GM23338 (cell line): ENCODE results near the gene ATF2. TPM values are rescaled to one million over a fixed set of nuclear protein-coding genes. Genes with fewer than 3 reads are reported as not detected.

ENCODE experiments used
- ATAC-seq: fragments of 200-7000 bp; cut with Tn5 transposase; 3 replicates; pipeline ENCODE4 v1.9.1; 2020
- DNase-seq: peaks from one replicate; pipeline ENCODE4 v3.0.0-alpha.2; 2015; ENCODE audit warnings: low spot score
- H2AFZ ChIP-seq: fragments of 200-600 bp; sonication (generic); 2 replicates; pipeline ENCODE4 v1.8.0; 2016; ENCODE audit warnings: antibody characterized with exemption, mild to moderate bottlenecking, moderate library complexity
- H3F3A ChIP-seq: fragments of 200-600 bp; sonication (generic); replicated peaks from 2 replicates; pipeline ENCODE4 v1.8.0; 2017; ENCODE audit warnings: antibody characterized with exemption, mixed run types, low read depth
- H3K27ac ChIP-seq: fragments of 200-600 bp; sonication (generic); 2 replicates; pipeline ENCODE4 v1.6.1; 2016; ENCODE audit warnings: low read depth
- H3K27me3 ChIP-seq: fragments of 200-600 bp; sonication (generic); 2 replicates; pipeline ENCODE4 v1.8.0; 2016; ENCODE audit warnings: mild to moderate bottlenecking, mixed run types, moderate library complexity; ENCODE audit not compliant: insufficient read depth
- H3K36me3 ChIP-seq: fragments of 200-600 bp; sonication (generic); 2 replicates; pipeline ENCODE4 v1.8.0; 2016; ENCODE audit warnings: mild to moderate bottlenecking; ENCODE audit not compliant: insufficient read depth
- H3K4me1 ChIP-seq: fragments of 200-600 bp; sonication (generic); 2 replicates; pipeline ENCODE4 v1.8.0; 2016; ENCODE audit warnings: mild to moderate bottlenecking, moderate library complexity; ENCODE audit not compliant: insufficient read depth
- H3K4me2 ChIP-seq: fragments of 200-600 bp; sonication (generic); 2 replicates; pipeline ENCODE4 v1.7.1; 2017; ENCODE audit warnings: mixed run types
- H3K4me3 ChIP-seq: fragments of 200-600 bp; sonication (generic); 2 replicates; pipeline ENCODE4 v1.6.1; 2016; ENCODE audit warnings: mixed run types
- H3K79me2 ChIP-seq: fragments of 200-600 bp; sonication (generic); replicated peaks from 2 replicates; pipeline ENCODE4 v1.8.0; 2017; ENCODE audit warnings: mild to moderate bottlenecking; ENCODE audit not compliant: insufficient read depth
- H3K9me2 ChIP-seq: fragments of 200-600 bp; sonication (generic); 2 replicates; pipeline ENCODE4 v1.8.0; 2017; ENCODE audit not compliant: insufficient read depth
- H4K20me1 ChIP-seq: fragments of 200-600 bp; sonication (generic); replicated peaks from 2 replicates; pipeline ENCODE4 v1.8.0; 2017; ENCODE audit warnings: mild to moderate bottlenecking; ENCODE audit not compliant: insufficient read depth
- H3K27ac Mint-ChIP-seq: 2 replicates; pipeline ENCODE4 v1.8.0; 2020; ENCODE audit warnings: inconsistent platforms, mild to moderate bottlenecking, moderate library complexity, mixed read lengths
- H3K27me3 Mint-ChIP-seq: 3 replicates; pipeline ENCODE4 v1.8.0; 2022; ENCODE audit warnings: low read depth, mild to moderate bottlenecking, moderate library complexity, mixed read lengths, inconsistent platforms; ENCODE audit not compliant: insufficient read depth, poor library complexity
- H3K36me3 Mint-ChIP-seq: 3 replicates; pipeline ENCODE4 v1.8.0; 2021; ENCODE audit warnings: low read depth, mild to moderate bottlenecking, inconsistent platforms, moderate library complexity, mixed read lengths
- H3K4me1 Mint-ChIP-seq: 3 replicates; pipeline ENCODE4 v1.8.0; 2020; ENCODE audit warnings: mild to moderate bottlenecking, inconsistent platforms, mixed read lengths
- H3K4me3 Mint-ChIP-seq: 3 replicates; pipeline ENCODE4 v1.8.0; 2021; ENCODE audit warnings: moderate library complexity, mild to moderate bottlenecking, inconsistent platforms, mixed read lengths
- H3K9me3 Mint-ChIP-seq: 3 replicates; pipeline ENCODE4 v1.8.0; 2020; ENCODE audit warnings: moderate library complexity, mild to moderate bottlenecking, inconsistent platforms, mixed read lengths
- ETS1 ChIP-seq: IDR thresholded peaks from 2 replicates; pipeline ENCODE4 v1.6.1; 2016; ENCODE audit warnings: antibody characterized with exemption
- EZH2phosphoT487 ChIP-seq: fragments of 200-600 bp; sonication (generic); IDR thresholded peaks from one replicate; pipeline ENCODE4 v1.8.1; 2018; ENCODE audit warnings: antibody characterized with exemption; ENCODE audit not compliant: unreplicated experiment
- REST ChIP-seq: IDR thresholded peaks from one replicate; pipeline ENCODE4 v1.6.1; 2018; ENCODE audit warnings: antibody characterized with exemption; ENCODE audit not compliant: unreplicated experiment
- ZNF462 ChIP-seq: fragments of 250-450 bp; sonication (Bioruptor Pico); IDR thresholded peaks from 2 replicates; pipeline ENCODE4 v1.5.0; 2020; ENCODE audit warnings: mild to moderate bottlenecking, moderate library complexity
- polyA plus RNA-seq: library from polyadenylated mRNA; unstranded; fragments of >200 nt; fragmentation: Nextera tagmentation; extraction: Ambion mirVana; gene quantifications from 2 replicates; pipeline ENCODE4 v1.2.1, GENCODE V29; 2016
- total RNA-seq: library from RNA; depleted of rRNA; stranded (reverse); fragments of >200 nt; shearing (Covaris generic); gene quantifications from 2 replicates; pipeline ENCODE4 v1.2.3, GENCODE V29; 2014
- TF ChIP-seq, protein P1 (sequence below), 2 experiments: fragments of 200-600 bp in 1 of 2; sonication (generic) in 1 of 2; conservative IDR thresholded peaks; 2 replicates each; pipeline versions ENCODE4 v1.5.1 to v1.6.1; 2016 to 2017; ENCODE audit warnings: antibody characterized with exemption in 2 of 2, low read depth in 2 of 2, mild to moderate bottlenecking in 2 of 2, moderate library complexity in 1 of 2

The ATF2 gene
- total and polyA plus RNA-seq, 2 experiments from 2014 or later, result 23.6 to 56.2 TPM

DNA sequence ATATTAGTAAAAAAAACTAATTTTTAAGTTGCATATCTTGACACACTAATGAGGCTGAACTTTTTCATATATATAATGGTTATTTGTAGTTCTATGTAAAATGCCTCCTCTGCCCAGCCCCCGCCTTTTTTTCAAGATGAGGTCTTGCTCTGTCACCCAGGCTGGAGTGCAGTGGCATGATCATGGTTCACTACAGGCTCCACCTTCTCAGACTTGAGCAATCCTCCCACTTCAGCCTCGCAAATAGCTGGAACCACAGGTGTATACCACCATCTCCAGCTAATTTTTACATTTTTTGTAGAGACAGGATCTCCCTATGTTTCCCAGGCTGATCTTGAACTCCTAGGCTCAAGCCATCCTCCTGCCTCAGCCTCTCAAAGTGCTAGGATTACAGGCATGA lies 24.3 kb downstream of the ATF2 start:
- Histone ChIP-seq H4K20me1 (peaks cover 32% of the 10 kb centered on the region), H3K4me2 (no peak overlapping the region), H2AFZ (no peak overlapping the region), H3K36me3 (no peaks in the 10 kb centered on the region), H3K4me1 (peaks cover under 1% of the 10 kb centered on the region; the same call in 1 of the 2 replicates), H3K27me3 (no peaks in the 10 kb centered on the region), H3K9me2 (no peaks in the 10 kb centered on the region), H3F3A (no peaks in the 10 kb centered on the region), H3K79me2 (peaks cover 96% of the 10 kb centered on the region), H3K27ac (no peak overlapping the region), H3K4me3 (no peak overlapping the region)
- DNase-seq, result no peak
- Mint-ChIP-seq H3K4me1 (peaks cover 3% of the 10 kb centered on the region; the same call in 2 of the 3 replicates), H3K4me3 (no peak overlapping the region), H3K36me3 (peaks cover 17% of the 10 kb centered on the region; the same call in 2 of the 3 replicates), H3K27me3 (no peaks in the 10 kb centered on the region), H3K27ac (no peak overlapping the region), H3K9me3 (no peaks in the 10 kb centered on the region)
- no peak for TF ChIP-seq EZH2phosphoT487
- no peak for TF ChIP-seq ZNF462 (CRISPR knock-in tag)
- TF ChIP-seq, protein P1, sequence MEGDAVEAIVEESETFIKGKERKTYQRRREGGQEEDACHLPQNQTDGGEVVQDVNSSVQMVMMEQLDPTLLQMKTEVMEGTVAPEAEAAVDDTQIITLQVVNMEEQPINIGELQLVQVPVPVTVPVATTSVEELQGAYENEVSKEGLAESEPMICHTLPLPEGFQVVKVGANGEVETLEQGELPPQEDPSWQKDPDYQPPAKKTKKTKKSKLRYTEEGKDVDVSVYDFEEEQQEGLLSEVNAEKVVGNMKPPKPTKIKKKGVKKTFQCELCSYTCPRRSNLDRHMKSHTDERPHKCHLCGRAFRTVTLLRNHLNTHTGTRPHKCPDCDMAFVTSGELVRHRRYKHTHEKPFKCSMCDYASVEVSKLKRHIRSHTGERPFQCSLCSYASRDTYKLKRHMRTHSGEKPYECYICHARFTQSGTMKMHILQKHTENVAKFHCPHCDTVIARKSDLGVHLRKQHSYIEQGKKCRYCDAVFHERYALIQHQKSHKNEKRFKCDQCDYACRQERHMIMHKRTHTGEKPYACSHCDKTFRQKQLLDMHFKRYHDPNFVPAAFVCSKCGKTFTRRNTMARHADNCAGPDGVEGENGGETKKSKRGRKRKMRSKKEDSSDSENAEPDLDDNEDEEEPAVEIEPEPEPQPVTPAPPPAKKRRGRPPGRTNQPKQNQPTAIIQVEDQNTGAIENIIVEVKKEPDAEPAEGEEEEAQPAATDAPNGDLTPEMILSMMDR (conservative IDR thresholded peaks at IDR 0.05; ENCODE audit: low read depth in 2 of 2), result no peak
- no peak for TF ChIP-seq ETS1
- TF ChIP-seq REST, result no peak
- ATAC-seq, result no peak
